PC-3 (cell line): ENCODE measurements around the gene ARID5B. TPM values are rescaled to one million over a fixed set of nuclear protein-coding genes. Genes with fewer than 3 reads are reported as not detected.

Source experiments
- ATAC-seq: fragments of 200-7000 bp; cut with Tn5 transposase; 2 replicates; pipeline ENCODE4 v1.9.1; 2020; ENCODE audit warnings: mild to moderate bottlenecking, moderate library complexity
- BruUV-seq: library from RNA; stranded (reverse); fragments of 400-500 nt; replicated peaks from 2 replicates; lab custom pipeline; 2021; lab: Mats Ljungman, UMichigan
- CTCF ChIA-PET: fragments of 300-600 bp; sonication (Branson Sonifier 250); formaldehyde crosslinking; loops from one replicate; lab custom pipeline; 2022; ENCODE audit warnings: antibody characterized with exemption; lab: Charles Lee
- POLR2A ChIA-PET: fragments of 300-600 bp; sonication (Branson Sonifier 250); formaldehyde crosslinking; loops from one replicate; lab custom pipeline; 2022; ENCODE audit warnings: antibody characterized with exemption; ENCODE audit not compliant: unreplicated experiment; lab: Charles Lee
- DNase-seq: peaks from one replicate; pipeline ENCODE4 v3.0.0-alpha.2; 2015
- H2AFZ ChIP-seq: fragments of 300-600 bp; sonication (generic); 2 replicates; pipeline ENCODE4 v1.6.0; 2016; ENCODE audit warnings: antibody characterized with exemption, low read length
- H3F3A ChIP-seq: fragments of 300-600 bp; sonication (generic); one replicate; pipeline ENCODE4 v1.6.0; 2017; ENCODE audit warnings: antibody characterized with exemption, low read length, control low read depth, mild to moderate bottlenecking; ENCODE audit not compliant: unreplicated experiment
- H3K27ac ChIP-seq: fragments of 300-600 bp; sonication (generic); 2 replicates; pipeline ENCODE4 v1.5.1; 2016; ENCODE audit warnings: mild to moderate bottlenecking, low read length
- H3K27me3 ChIP-seq: fragments of 300-600 bp; sonication (generic); 2 replicates; pipeline ENCODE4 v1.6.1; 2016; ENCODE audit warnings: low read length, mixed read lengths
- H3K36me3 ChIP-seq: fragments of 300-600 bp; sonication (generic); 2 replicates; pipeline ENCODE4 v1.6.1; 2016; ENCODE audit warnings: low read depth, mixed run types, low read length, mixed read lengths
- H3K4me1 ChIP-seq: fragments of 300-600 bp; sonication (generic); 2 replicates; pipeline ENCODE4 v1.5.1; 2016; ENCODE audit warnings: low read length; ENCODE audit not compliant: insufficient read depth
- H3K4me2 ChIP-seq: fragments of 300-600 bp; sonication (generic); 2 replicates; pipeline ENCODE4 v1.6.0; 2016; ENCODE audit warnings: low read length
- H3K4me3 ChIP-seq: fragments of 300-600 bp; sonication (generic); 2 replicates; pipeline ENCODE4 v1.5.1; 2016; ENCODE audit warnings: mild to moderate bottlenecking, low read length, mixed read lengths
- H3K79me2 ChIP-seq: fragments of 300-600 bp; sonication (generic); 2 replicates; pipeline ENCODE4 v1.6.1; 2017; ENCODE audit warnings: low read length, mixed read lengths
- H3K9ac ChIP-seq: fragments of 300-600 bp; sonication (generic); 2 replicates; pipeline ENCODE4 v1.6.0; 2016; ENCODE audit warnings: mild to moderate bottlenecking, low read length
- H3K9me2 ChIP-seq: fragments of 300-600 bp; sonication (generic); replicated peaks from 2 replicates; pipeline ENCODE4 v1.6.1; 2016; ENCODE audit warnings: mixed run types, low read length, mixed read lengths
- H3K9me3 ChIP-seq: fragments of 300-600 bp; sonication (generic); 2 replicates; pipeline ENCODE4 v1.6.1; 2016; ENCODE audit warnings: low read length, mixed read lengths
- H4K20me1 ChIP-seq: fragments of 300-600 bp; sonication (generic); 2 replicates; pipeline ENCODE4 v1.6.1; 2016; ENCODE audit warnings: low read length, mixed read lengths
- EZH2 ChIP-seq: fragments of 300-600 bp; sonication (generic); IDR thresholded peaks from one replicate; pipeline ENCODE4 v1.6.1; 2017; ENCODE audit warnings: antibody characterized with exemption, mild to moderate bottlenecking, low read length; ENCODE audit not compliant: unreplicated experiment
- EZH2phosphoT487 ChIP-seq: fragments of 300-600 bp; sonication (generic); IDR thresholded peaks from 2 replicates; pipeline ENCODE4 v1.6.1; 2018; ENCODE audit warnings: mild to moderate bottlenecking, antibody characterized with exemption, low read length, borderline replicate concordance
- intact Hi-C: fragments of 100-400 bp; cut with micrococcal nuclease; formaldehyde crosslinking; loops from 2 replicates; pipeline ENCODE4 v1.9.0; 2023
- total RNA-seq: library from RNA; depleted of rRNA; stranded (reverse); fragments of >200 nt; gene quantifications from 2 replicates; pipeline ENCODE4 v1.2.3, GENCODE V29; 2014
- TF ChIP-seq, protein P1 (sequence below): fragments of 300-600 bp; sonication (generic); conservative IDR thresholded peaks from 2 replicates; pipeline ENCODE4 v1.5.1; 2017; ENCODE audit warnings: antibody characterized with exemption, low read depth, mild to moderate bottlenecking, low read length

The ARID5B gene
- total RNA-seq, 1 experiment from 2014 or later: 26.4 TPM

DNA sequence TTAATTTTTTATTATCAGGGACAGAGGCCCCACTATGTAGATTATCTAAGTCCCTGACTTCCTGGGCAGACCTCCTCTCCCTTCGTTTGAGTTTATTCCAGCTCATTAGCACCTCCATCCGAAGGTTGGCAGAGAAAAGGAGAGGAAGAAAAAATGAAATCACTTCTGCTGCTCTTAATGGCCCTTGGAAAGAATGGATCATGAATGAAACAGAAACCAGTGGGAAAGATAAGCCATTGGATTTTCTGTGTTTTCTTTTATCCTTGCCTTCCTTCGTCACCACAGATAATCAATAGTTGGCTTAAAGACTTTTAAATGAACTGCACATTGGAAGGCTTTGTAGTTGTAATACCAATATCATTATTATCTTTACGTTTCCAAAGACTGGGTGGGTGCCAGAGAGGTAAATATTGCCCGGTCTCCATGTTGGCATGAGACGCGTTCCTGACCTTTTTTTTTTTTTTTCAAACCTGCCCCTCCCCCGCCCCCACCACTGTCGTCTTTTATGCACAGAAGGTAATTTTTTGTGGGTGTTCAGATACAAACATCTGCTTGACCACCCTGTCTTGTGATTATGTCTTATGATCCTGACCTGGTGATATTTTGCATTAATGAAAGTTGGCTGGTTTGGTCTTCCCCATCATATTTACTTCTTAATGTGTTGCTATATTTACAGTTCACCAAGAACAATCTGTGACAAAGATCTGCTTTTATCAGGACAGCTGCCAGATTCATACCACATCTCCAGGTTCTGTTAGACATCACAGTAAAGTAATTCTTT, 116.8 kb downstream of the ARID5B start:
- CTCF ChIA-PET: no interaction called here
- no peak overlapping the region for H3K27ac ChIP-seq
- TF ChIP-seq EZH2phosphoT487 (no peak), EZH2 (no peak)
- TF ChIP-seq, protein P1, sequence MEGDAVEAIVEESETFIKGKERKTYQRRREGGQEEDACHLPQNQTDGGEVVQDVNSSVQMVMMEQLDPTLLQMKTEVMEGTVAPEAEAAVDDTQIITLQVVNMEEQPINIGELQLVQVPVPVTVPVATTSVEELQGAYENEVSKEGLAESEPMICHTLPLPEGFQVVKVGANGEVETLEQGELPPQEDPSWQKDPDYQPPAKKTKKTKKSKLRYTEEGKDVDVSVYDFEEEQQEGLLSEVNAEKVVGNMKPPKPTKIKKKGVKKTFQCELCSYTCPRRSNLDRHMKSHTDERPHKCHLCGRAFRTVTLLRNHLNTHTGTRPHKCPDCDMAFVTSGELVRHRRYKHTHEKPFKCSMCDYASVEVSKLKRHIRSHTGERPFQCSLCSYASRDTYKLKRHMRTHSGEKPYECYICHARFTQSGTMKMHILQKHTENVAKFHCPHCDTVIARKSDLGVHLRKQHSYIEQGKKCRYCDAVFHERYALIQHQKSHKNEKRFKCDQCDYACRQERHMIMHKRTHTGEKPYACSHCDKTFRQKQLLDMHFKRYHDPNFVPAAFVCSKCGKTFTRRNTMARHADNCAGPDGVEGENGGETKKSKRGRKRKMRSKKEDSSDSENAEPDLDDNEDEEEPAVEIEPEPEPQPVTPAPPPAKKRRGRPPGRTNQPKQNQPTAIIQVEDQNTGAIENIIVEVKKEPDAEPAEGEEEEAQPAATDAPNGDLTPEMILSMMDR: no peak

GRCh38 chr10:62019013-62019684, 117.7 kb downstream of the ARID5B start:
- Histone ChIP-seq H3K9ac (no peak overlapping the region), H4K20me1 (no peaks in the 10 kb centered on the region), H3K4me3 (no peak overlapping the region), H3K4me2 (no peak overlapping the region), H3K4me1 (peaks cover 19% of the 10 kb centered on the region), H2AFZ (no peak overlapping the region), H3F3A (peaks cover 2% of the 10 kb centered on the region), H3K9me2 (no peaks in the 10 kb centered on the region), H3K27ac (no peak overlapping the region), H3K79me2 (no peaks in the 10 kb centered on the region), H3K27me3 (no peaks in the 10 kb centered on the region), H3K36me3 (no peaks in the 10 kb centered on the region), H3K9me3 (no peaks in the 10 kb centered on the region)
- intact Hi-C loops: no loop called here
- TF ChIP-seq EZH2 (no peak), EZH2phosphoT487 (no peak)
- TF ChIP-seq, protein P1: no peak
- CTCF ChIA-PET: no interaction called here
- ATAC-seq (no peak), DNase-seq (no peak)
- BruUV-seq: no TSS peak
- POLR2A ChIA-PET: no interaction called here

More for the DNA sequence above, 116.8 kb downstream of the ARID5B start:
- H2AFZ ChIP-seq: no peak overlapping the region
- peaks cover 11% of the 10 kb centered on the region for H3K4me1 ChIP-seq
- POLR2A ChIA-PET: no interaction called here
- H3K9me2 ChIP-seq: no peaks in the 10 kb centered on the region
- no peak overlapping the region for H3K4me3 ChIP-seq
- H3F3A ChIP-seq: no peaks in the 10 kb centered on the region
- no peak for ATAC-seq
- BruUV-seq: no TSS peak
- no peaks in the 10 kb centered on the region for H3K36me3 ChIP-seq
- H3K9me3 ChIP-seq: no peaks in the 10 kb centered on the region
- H3K4me2 ChIP-seq: no peak overlapping the region
- H3K9ac ChIP-seq: no peak overlapping the region
- no peaks in the 10 kb centered on the region for H4K20me1 ChIP-seq
- H3K27me3 ChIP-seq: no peaks in the 10 kb centered on the region
- intact Hi-C loops: no loop called here
- H3K79me2 ChIP-seq: no peaks in the 10 kb centered on the region
- DNase-seq: no peak
